HG03442 (cell line): Measurements from ENCODE around the gene SLC1A1.
"Not testable (repeated sequence)": the region's sequence is repeated elsewhere in the genome, so short reads cannot be mapped to it uniquely, and the experiment has no call there.

Experiments used
- ATAC-seq: cut with Tn5 transposase; IDR thresholded peaks from one replicate; pipeline ENCODE4 v1.9.1; 2021; ENCODE audit warnings: mild to moderate bottlenecking, moderate library complexity; ENCODE audit not compliant: unreplicated experiment

Gene SLC1A1

GRCh38 chr9:4504250-4504649, 14.0 kb downstream of the SLC1A1 start:
- ATAC-seq, result no peak

- no peak for ATAC-seq
Measured at GRCh38 chr9:4506490-4506889, 16.2 kb downstream of the SLC1A1 start.

- ATAC-seq, result no peak
Measured at GRCh38 chr9:4507306-4508130, 17.2 kb downstream of the SLC1A1 start.

- ATAC-seq, result no peak
Measured at GRCh38 chr9:4508246-4508906, 18.1 kb downstream of the SLC1A1 start.

- ATAC-seq, result no peak
Measured at GRCh38 chr9:4508907-4509589, 18.8 kb downstream of the SLC1A1 start.

GRCh38 chr9:4509590-4509984, 19.3 kb downstream of the SLC1A1 start:
- ATAC-seq, result no peak

GRCh38 chr9:4510546-4511322, 20.5 kb downstream of the SLC1A1 start:
- no peak for ATAC-seq

GRCh38 chr9:4514252-4515128, 24.2 kb downstream of the SLC1A1 start:
- no peak for ATAC-seq

- no peak for ATAC-seq
Measured at GRCh38 chr9:4515958-4516375, 25.7 kb downstream of the SLC1A1 start.

GRCh38 chr9:4517274-4517673, 27.0 kb downstream of the SLC1A1 start:
- ATAC-seq, result no peak

GRCh38 chr9:4519604-4520003, 29.3 kb downstream of the SLC1A1 start:
- no peak for ATAC-seq

- no peak for ATAC-seq
Measured at GRCh38 chr9:4520055-4520454, 29.8 kb downstream of the SLC1A1 start.

- ATAC-seq, result peak; percentile 71
Measured at GRCh38 chr9:4530375-4530774, 40.1 kb downstream of the SLC1A1 start.

- not testable (repeated sequence) for ATAC-seq
Measured at GRCh38 chr9:4530831-4531230, 40.6 kb downstream of the SLC1A1 start.

- ATAC-seq, result not testable (repeated sequence)
Measured at GRCh38 chr9:4531355-4531754, 41.1 kb downstream of the SLC1A1 start.

- ATAC-seq, result not testable (repeated sequence)
Measured at GRCh38 chr9:4533881-4534280, 43.6 kb downstream of the SLC1A1 start.

- ATAC-seq, result not testable (repeated sequence)
Measured at GRCh38 chr9:4536196-4536595, 45.9 kb downstream of the SLC1A1 start.

GRCh38 chr9:4537581-4537980, 47.3 kb downstream of the SLC1A1 start:
- no peak for ATAC-seq

GRCh38 chr9:4538107-4538506, 47.8 kb downstream of the SLC1A1 start:
- no peak for ATAC-seq

- no peak for ATAC-seq
Measured at GRCh38 chr9:4538621-4539020, 48.4 kb downstream of the SLC1A1 start.
